HG03025 (cell line): ENCODE results near the gene KAZN.

Source experiments
- ATAC-seq: cut with Tn5 transposase; IDR thresholded peaks from one replicate; pipeline ENCODE4 v1.9.1; 2021; ENCODE audit warnings: mild to moderate bottlenecking, moderate library complexity; ENCODE audit not compliant: unreplicated experiment, low FRiP score

Gene KAZN

DNA sequence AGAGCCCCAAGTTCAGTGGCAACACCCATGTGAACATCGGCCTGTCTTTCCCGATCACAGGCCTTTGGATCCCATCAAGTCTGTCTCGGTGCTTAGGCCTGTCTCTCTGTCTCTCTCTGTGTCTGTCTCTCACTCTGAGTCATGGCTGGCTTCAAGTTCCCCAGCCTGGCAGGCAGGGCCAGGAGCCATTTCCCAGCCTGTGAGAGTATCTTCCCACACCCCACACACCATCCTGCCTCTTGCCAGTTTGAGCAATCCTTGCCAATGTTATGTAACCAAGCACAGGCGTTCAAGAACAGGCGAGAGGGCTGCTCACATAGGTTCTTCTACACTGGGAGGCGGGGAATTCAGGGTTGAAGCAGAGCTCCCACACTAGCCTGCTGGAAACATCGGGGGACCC, 485.1 kb downstream of the KAZN start:
- ATAC-seq, result no peak

GRCh38 chr1:15088281-15088971, 489.9 kb downstream of the KAZN start:
- ATAC-seq, result no peak

GRCh38 chr1:15089258-15089992, 490.9 kb downstream of the KAZN start:
- ATAC-seq, result no peak

GRCh38 chr1:15090373-15090772, 491.9 kb downstream of the KAZN start:
- no peak for ATAC-seq

DNA sequence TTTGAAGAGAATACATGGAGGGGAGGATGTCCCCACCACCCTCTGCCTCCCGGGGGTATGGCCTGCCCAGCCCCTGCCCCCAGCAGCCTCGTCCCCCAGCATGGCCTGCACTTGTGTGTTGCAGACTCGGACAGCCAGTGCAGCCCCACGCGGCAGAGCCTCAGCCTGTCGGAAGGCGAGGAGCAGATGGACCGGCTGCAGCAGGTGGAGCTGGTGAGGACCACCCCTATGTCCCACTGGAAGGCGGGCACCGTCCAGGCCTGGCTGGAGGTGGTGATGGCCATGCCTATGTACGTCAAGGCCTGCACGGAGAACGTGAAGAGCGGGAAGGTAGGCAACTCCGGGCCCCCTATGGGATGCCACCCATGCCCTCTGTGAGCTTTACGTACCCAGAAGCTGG, 495.6 kb downstream of the KAZN start:
- no peak for ATAC-seq

- no peak for ATAC-seq
Measured at GRCh38 chr1:15094719-15095495, 496.4 kb downstream of the KAZN start.

DNA sequence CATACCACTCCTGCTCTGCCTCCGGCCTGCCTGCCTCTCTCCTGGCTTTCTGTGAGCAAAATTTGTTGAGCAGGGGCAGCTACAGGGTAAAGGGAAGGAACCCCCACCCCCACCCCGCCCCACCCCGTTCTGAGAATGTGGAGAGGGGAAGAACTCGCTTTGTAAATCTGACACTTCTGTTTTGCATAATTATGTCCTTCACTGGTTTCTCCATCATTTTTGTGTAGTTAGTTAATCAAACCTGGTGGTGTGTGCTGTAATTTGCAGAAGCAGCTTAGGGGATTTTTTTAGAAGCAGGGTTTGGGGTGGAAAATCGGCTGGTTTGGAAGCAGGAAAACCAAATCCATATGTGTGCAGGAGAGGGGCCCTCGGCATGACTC, 497.0 kb downstream of the KAZN start:
- no peak for ATAC-seq

- no peak for ATAC-seq
Measured at GRCh38 chr1:15096293-15096692, 497.8 kb downstream of the KAZN start.

GRCh38 chr1:15098176-15099125, 500.0 kb downstream of the KAZN start:
- ATAC-seq, result no peak

- no peak for ATAC-seq
Measured at GRCh38 chr1:15099441-15100120, 501.1 kb downstream of the KAZN start.

- ATAC-seq, result no peak
Measured at GRCh38 chr1:15100121-15100879, 501.8 kb downstream of the KAZN start.

DNA sequence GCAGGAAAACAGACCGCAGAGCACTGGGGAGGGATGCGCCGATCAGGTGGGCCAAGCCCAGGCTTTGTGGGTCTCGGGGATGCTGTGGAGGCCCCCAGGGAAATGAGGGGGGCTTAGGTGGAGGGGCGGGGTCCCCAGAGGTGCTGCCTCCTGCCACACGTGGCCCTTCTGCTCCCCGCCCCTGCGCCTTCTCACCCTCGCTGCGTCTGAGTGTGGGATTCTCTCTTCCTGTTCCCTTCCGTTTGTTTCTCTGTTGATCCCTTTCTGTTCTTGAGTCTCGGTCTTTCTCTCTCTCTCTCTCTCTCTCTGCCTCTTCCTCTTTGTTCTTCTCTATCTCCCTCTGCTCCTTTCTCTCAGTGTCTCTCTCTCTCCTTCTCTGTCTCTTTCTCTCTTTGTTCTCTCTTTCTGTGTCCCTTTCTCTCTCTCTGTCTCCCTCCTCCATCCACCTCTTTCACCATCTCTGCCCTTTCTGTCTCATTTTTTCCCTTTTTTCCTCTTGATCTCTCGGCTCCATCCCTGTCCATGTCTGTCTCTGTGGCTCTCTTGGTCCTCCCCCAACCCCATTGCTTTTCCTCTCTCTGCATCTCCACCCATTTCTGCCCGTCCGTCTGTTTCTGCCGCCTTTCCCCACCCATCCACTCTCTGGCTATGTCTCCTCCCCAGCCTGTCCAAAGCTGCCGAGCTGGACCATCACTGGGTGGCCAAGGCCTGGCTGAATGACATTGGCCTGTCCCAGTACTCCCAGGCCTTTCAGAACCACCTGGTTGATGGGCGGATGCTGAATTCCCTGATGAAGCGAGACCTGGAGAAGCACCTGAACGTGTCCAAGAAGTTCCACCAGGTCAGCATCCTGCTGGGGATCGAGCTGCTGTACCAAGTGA, 502.6 kb downstream of the KAZN start:
- no peak for ATAC-seq

DNA sequence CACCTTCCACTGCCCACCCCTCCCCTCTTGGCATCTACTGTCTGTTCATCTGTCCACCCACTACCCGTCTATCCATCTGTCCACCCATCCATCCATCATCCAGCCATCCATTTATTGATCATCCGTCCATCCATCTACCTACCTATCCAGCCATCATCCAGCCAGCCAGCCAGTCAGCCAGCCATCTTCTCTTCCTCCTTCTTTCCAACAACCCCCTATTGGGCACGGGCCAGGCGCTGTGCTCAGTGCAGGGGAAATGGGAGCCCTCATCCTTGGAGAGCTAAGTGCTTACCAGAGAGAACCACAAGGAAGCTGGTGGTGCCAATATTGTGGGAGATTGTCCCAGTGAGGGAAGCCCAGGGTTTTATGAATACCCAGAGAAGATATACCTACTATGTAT, 503.3 kb downstream of the KAZN start:
- no peak for ATAC-seq

- no peak for ATAC-seq
Measured at GRCh38 chr1:15102646-15103045, 504.2 kb downstream of the KAZN start.

GRCh38 chr1:15103211-15103610, 504.7 kb downstream of the KAZN start:
- ATAC-seq, result no peak

DNA sequence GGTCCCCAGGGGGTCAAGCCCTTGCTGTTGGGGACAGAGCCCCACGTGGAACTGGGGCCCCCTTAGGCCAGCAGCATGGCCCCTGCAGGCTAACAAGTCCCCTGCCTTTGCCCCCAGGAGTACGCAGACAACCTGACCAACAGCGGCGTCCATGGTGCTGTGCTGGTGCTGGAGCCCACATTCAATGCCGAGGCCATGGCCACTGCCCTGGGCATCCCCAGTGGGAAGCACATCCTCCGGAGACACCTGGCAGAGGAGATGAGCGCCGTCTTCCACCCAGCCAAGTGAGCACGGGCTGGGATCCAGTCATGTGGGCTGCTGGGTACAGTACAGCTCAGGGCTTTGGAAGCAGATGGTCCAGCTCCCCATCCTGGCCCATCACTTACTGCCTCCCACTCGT, 505.4 kb downstream of the KAZN start:
- no peak for ATAC-seq

- no peak for ATAC-seq
Measured at GRCh38 chr1:15104768-15105167, 506.3 kb downstream of the KAZN start.

DNA sequence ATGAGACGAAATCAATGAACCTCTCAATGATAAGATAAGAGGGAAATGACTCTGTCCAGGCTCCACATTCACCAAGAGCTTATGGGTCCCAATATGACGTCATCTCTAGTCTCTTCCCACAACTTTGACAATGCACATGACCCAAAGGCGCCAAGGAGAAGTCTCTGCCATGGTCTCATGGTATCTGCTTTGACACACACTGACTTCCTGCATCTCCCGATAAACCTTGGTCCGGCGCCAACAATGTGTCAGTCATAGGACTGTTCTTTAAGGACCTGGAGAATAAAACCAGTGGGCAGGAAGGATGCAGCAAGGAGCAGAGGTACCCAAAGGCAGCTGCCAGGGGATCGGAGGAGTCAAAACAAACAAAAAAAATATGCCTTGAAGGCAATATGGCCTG, 508.1 kb downstream of the KAZN start:
- ATAC-seq, result no peak
